Heart left ventricle (tissue), 13 donors: ENCODE results near the gene SEC23B.

Experiments used
- POLR2A ChIP-seq, 2 donors: fragments of 450-650 bp; IDR thresholded peaks; one replicate each; pipeline ENCODE4 v1.6.1; 2017; ENCODE audit warnings: antibody characterized with exemption in 2 of 2, mild to moderate bottlenecking in 2 of 2, moderate library complexity in 2 of 2
- TF ChIP-seq, protein P1 (sequence below), 12 donors: fragments of 200-600 bp; sonication (generic) in 4 of 12; IDR thresholded peaks; one replicate each; pipeline versions ENCODE4 v1.5.0 to v1.8.0; 2018 to 2022; ENCODE audit warnings: antibody characterized with exemption in 12 of 12, mild to moderate bottlenecking in 5 of 12
- donor health status: ischemic (EF 13 %, LVEDD 7.1; RV severe dilation, severe dysfunction).
- donor health status: DM: no; HTN: yes; CAD: no.
- donor health status: DM: no; HTN: no; CAD: no.
- donor health status: ischemic (EF 25% LVEDD 6.9; RV normal size, moderate dysfunction).
- donor health status: ischemic (EF 25% LVEDD 5.7; RV mildly dilated, moderate dysfunction).
- donor health status: ischemic (EF 35%, LVEDD 5.7; RV mildly dilated, moderate dysfunction).
- donor health status: nonischemic (EF 11% LVEDD 7.7; RV severe dilation, severe dysfunction).
- donor health status: DM: yes; HTN: yes; CAD: no.
- donor health status: PGD.
- donor health status: ischemic (EF 29% LVEDD 5.4; RV normal size, mild dysfunction).
- donor health status: nonischemic (EF 23%, LVEDD 6.1; RV moderate dilation, normal function).

DNA sequence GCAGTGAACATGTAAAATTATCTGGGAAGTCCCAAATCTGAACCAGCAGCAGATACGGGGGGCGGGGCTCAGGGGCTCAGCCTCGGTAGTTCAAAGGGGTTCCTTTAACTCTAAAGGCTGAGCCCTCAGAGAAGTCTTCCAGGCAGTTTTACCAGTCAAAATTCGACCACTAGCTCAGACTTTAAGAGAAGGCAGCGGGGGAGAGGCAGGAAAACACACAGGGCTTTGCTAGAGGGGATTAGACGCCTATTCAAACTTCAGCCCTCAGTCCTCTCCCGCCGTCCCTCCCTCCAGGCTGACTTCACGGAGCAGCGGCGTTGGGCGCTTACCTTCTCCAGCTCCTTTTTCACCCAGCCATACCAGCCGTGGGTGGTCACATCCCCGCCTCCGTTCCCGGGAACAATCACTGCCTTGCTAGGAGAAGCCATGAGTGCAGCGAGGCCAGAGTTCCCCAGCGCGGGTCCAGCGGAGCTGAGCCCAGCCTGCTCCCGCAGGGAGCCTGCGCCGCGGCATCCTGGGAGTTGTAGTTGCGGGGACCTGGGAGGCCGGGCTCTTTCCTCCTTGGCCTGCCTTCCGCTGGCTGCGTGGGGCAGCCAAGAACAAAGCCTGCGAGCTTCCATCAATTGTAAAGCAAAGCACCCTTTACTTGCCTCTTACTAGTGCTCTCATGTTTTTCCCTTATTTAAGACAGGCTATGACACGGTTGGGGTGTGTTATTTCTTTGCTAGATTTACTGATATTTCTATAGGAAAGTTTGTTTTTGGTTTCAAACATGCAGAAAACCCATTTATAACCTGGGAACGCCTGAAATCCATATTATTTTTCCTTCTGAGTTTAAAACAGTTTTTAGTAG is 10.8 kb upstream of the SEC23B start, which contains the start of gene RBBP9:
- TF ChIP-seq, protein P1, sequence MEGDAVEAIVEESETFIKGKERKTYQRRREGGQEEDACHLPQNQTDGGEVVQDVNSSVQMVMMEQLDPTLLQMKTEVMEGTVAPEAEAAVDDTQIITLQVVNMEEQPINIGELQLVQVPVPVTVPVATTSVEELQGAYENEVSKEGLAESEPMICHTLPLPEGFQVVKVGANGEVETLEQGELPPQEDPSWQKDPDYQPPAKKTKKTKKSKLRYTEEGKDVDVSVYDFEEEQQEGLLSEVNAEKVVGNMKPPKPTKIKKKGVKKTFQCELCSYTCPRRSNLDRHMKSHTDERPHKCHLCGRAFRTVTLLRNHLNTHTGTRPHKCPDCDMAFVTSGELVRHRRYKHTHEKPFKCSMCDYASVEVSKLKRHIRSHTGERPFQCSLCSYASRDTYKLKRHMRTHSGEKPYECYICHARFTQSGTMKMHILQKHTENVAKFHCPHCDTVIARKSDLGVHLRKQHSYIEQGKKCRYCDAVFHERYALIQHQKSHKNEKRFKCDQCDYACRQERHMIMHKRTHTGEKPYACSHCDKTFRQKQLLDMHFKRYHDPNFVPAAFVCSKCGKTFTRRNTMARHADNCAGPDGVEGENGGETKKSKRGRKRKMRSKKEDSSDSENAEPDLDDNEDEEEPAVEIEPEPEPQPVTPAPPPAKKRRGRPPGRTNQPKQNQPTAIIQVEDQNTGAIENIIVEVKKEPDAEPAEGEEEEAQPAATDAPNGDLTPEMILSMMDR (IDR thresholded peaks at IDR 0.05), result no peak
- TF ChIP-seq POLR2A (IDR thresholded peaks at IDR 0.05), result peak in 1 of 2 donors; percentile 8
